HEK293 (cell line): ENCODE measurements around the gene IRAK3.

ENCODE experiments used
- CTCF ChIP-seq: fragments of 450-650 bp; formaldehyde crosslinking; IDR thresholded peaks from 2 replicates; pipeline ENCODE4 v1.5.1; 2016; ENCODE audit warnings: missing biosample characterization, missing genetic modification characterization
- ZNF184 ChIP-seq: fragments of 450-650 bp; IDR thresholded peaks from 2 replicates; pipeline ENCODE4 v1.5.1; 2018; ENCODE audit warnings: missing biosample characterization, mild to moderate bottlenecking, missing genetic modification characterization

DNA sequence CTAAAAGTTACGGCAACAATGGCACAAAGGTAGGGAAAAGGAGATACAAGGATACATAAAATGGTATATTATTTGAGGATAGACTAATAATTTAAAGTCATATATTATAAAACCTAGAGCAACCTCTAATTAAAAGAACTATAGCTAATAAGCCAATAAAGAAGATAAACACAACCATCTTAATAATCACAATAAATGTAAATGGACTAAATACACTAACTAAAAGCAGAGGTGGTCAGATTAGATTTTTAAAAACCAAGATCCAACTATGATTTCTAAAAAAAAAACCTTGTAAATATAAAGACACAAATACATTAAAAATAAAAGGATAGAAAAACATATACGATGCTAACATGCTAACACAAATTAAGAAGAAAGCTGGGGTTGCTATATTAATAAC, 47.7 kb upstream of the IRAK3 start:
- no peak for TF ChIP-seq CTCF (tag by site-specific recombination)
- TF ChIP-seq ZNF184 (tag by site-specific recombination), result no peak
